Measurements from ENCODE around the gene PPP1CA.

The PPP1CA gene

GRCh38 chr11:67397986-67398660 is 3.5 kb downstream of the PPP1CA start:
- H3K9me3 ChIP-seq (ENCODE audit: control insufficient read depth, low read length) = no peaks in the 10 kb centered on the region
- no peak overlapping the region for H3K27ac ChIP-seq (ENCODE audit: low read depth, low read length, severe bottlenecking)
- peaks cover 16% of the 10 kb centered on the region for H3K4me1 ChIP-seq (ENCODE audit: control insufficient read depth, insufficient read depth, low read length, poor library complexity, severe bottlenecking)
- no peak overlapping the region for H3K4me3 ChIP-seq (ENCODE audit: extremely low read depth, insufficient read depth, low read length, poor library complexity, severe bottlenecking)
- peaks cover 54% of the 10 kb centered on the region for H3K36me3 ChIP-seq (ENCODE audit: control insufficient read depth, insufficient read depth, low read length)
- WGBS, 2 experiments (ENCODE audit: insufficient coverage in 2 of 2) = 94 to 97% methylated on average over 21 of the region's 24 CpGs

GRCh38 chr11:67397536-67397935 is 4.1 kb downstream of the PPP1CA start:
- Histone ChIP-seq H3K27ac (ENCODE audit: low read depth, low read length, severe bottlenecking) (no peak overlapping the region), H3K9me3 (ENCODE audit: control insufficient read depth, low read length) (no peaks in the 10 kb centered on the region), H3K36me3 (ENCODE audit: control insufficient read depth, insufficient read depth, low read length) (peaks cover 54% of the 10 kb centered on the region), H3K4me3 (ENCODE audit: extremely low read depth, insufficient read depth, low read length, poor library complexity, severe bottlenecking) (no peak overlapping the region), H3K4me1 (ENCODE audit: control insufficient read depth, insufficient read depth, low read length, poor library complexity, severe bottlenecking) (peaks cover 19% of the 10 kb centered on the region)
- WGBS, 2 experiments (ENCODE audit: insufficient coverage in 2 of 2) = 85 to 96% methylated on average over 6 of the region's 6 CpGs

GRCh38 chr11:67396587-67397389 is 4.9 kb downstream of the PPP1CA start:
- 62 to 83% methylated on average over 2 to 9 of the region's 13 CpGs for WGBS, 2 experiments (ENCODE audit: insufficient coverage in 2 of 2)

GRCh38 chr11:67396259-67396581 is 5.4 kb downstream of the PPP1CA start:
- Histone ChIP-seq H3K4me1 (ENCODE audit: control insufficient read depth, insufficient read depth, low read length, poor library complexity, severe bottlenecking) (peaks cover 15% of the 10 kb centered on the region), H3K9me3 (ENCODE audit: control insufficient read depth, low read length) (no peaks in the 10 kb centered on the region), H3K4me3 (ENCODE audit: extremely low read depth, insufficient read depth, low read length, poor library complexity, severe bottlenecking) (no peak overlapping the region), H3K27ac (ENCODE audit: low read depth, low read length, severe bottlenecking) (no peak overlapping the region), H3K36me3 (ENCODE audit: control insufficient read depth, insufficient read depth, low read length) (peaks cover 54% of the 10 kb centered on the region)
- 87 to 99% methylated on average over 6 to 7 of the region's 7 CpGs for WGBS, 2 experiments (ENCODE audit: insufficient coverage in 2 of 2)

More at GRCh38 chr11:67396587-67397389, 4.9 kb downstream of the PPP1CA start:
- Histone ChIP-seq H3K36me3 (ENCODE audit: control insufficient read depth, insufficient read depth, low read length) (peaks cover 54% of the 10 kb centered on the region), H3K4me1 (ENCODE audit: control insufficient read depth, insufficient read depth, low read length, poor library complexity, severe bottlenecking) (peaks cover 15% of the 10 kb centered on the region), H3K27ac (ENCODE audit: low read depth, low read length, severe bottlenecking) (no peak overlapping the region), H3K9me3 (ENCODE audit: control insufficient read depth, low read length) (no peaks in the 10 kb centered on the region), H3K4me3 (ENCODE audit: extremely low read depth, insufficient read depth, low read length, poor library complexity, severe bottlenecking) (no peak overlapping the region)

- WGBS, 2 experiments (ENCODE audit: insufficient coverage in 2 of 2) = 93 to 98% methylated on average over 17 to 19 of the region's 19 CpGs
- Histone ChIP-seq H3K27ac (ENCODE audit: low read depth, low read length, severe bottlenecking) (no peak overlapping the region), H3K4me3 (ENCODE audit: extremely low read depth, insufficient read depth, low read length, poor library complexity, severe bottlenecking) (no peak overlapping the region), H3K36me3 (ENCODE audit: control insufficient read depth, insufficient read depth, low read length) (peaks cover 54% of the 10 kb centered on the region), H3K9me3 (ENCODE audit: control insufficient read depth, low read length) (no peaks in the 10 kb centered on the region), H3K4me1 (ENCODE audit: control insufficient read depth, insufficient read depth, low read length, poor library complexity, severe bottlenecking) (peaks cover 19% of the 10 kb centered on the region)
Observed at GRCh38 chr11:67395555-67396258, 6.0 kb downstream of the PPP1CA start.

- Histone ChIP-seq H3K27ac (ENCODE audit: low read depth, low read length, severe bottlenecking) (no peak overlapping the region), H3K4me1 (ENCODE audit: control insufficient read depth, insufficient read depth, low read length, poor library complexity, severe bottlenecking) (peaks cover 18% of the 10 kb centered on the region), H3K9me3 (ENCODE audit: control insufficient read depth, low read length) (no peaks in the 10 kb centered on the region), H3K36me3 (ENCODE audit: control insufficient read depth, insufficient read depth, low read length) (peaks cover 39% of the 10 kb centered on the region), H3K4me3 (ENCODE audit: extremely low read depth, insufficient read depth, low read length, poor library complexity, severe bottlenecking) (no peak overlapping the region)
- WGBS, 2 experiments (ENCODE audit: insufficient coverage in 2 of 2) = 81 to 95% methylated on average over 4 to 5 of the region's 5 CpGs
Observed at GRCh38 chr11:67393990-67394389, 7.7 kb downstream of the PPP1CA start.

GRCh38 chr11:67393437-67393836 is 8.2 kb downstream of the PPP1CA start:
- peaks cover 18% of the 10 kb centered on the region for H3K4me1 ChIP-seq (ENCODE audit: control insufficient read depth, insufficient read depth, low read length, poor library complexity, severe bottlenecking)
- no peak overlapping the region for H3K27ac ChIP-seq (ENCODE audit: low read depth, low read length, severe bottlenecking)
- H3K4me3 ChIP-seq (ENCODE audit: extremely low read depth, insufficient read depth, low read length, poor library complexity, severe bottlenecking) = no peak overlapping the region
- 95 to 97% methylated on average over 14 to 18 of the region's 18 CpGs for WGBS, 2 experiments (ENCODE audit: insufficient coverage in 2 of 2)
- peaks cover 33% of the 10 kb centered on the region for H3K36me3 ChIP-seq (ENCODE audit: control insufficient read depth, insufficient read depth, low read length)
- no peaks in the 10 kb centered on the region for H3K9me3 ChIP-seq (ENCODE audit: control insufficient read depth, low read length)

- no peaks in the 10 kb centered on the region for H3K9me3 ChIP-seq (ENCODE audit: control insufficient read depth, low read length)
- 10 to 17% methylated on average over 22 to 23 of the region's 31 CpGs for WGBS, 2 experiments (ENCODE audit: insufficient coverage in 2 of 2)
- peaks cover 14% of the 10 kb centered on the region for H3K4me1 ChIP-seq (ENCODE audit: control insufficient read depth, insufficient read depth, low read length, poor library complexity, severe bottlenecking)
- H3K27ac ChIP-seq (ENCODE audit: low read depth, low read length, severe bottlenecking) = no peak overlapping the region
- peaks cover 21% of the 10 kb centered on the region for H3K36me3 ChIP-seq (ENCODE audit: control insufficient read depth, insufficient read depth, low read length)
- peak overlapping the region; percentile 82 for H3K4me3 ChIP-seq (ENCODE audit: extremely low read depth, insufficient read depth, low read length, poor library complexity, severe bottlenecking)
Observed at GRCh38 chr11:67392183-67392715, 9.4 kb downstream of the PPP1CA start.

- H3K36me3 ChIP-seq (ENCODE audit: control insufficient read depth, insufficient read depth, low read length) = peaks cover 15% of the 10 kb centered on the region
- peak within 1 kb of the TSS; percentile 82 for H3K4me3 ChIP-seq (ENCODE audit: extremely low read depth, insufficient read depth, low read length, poor library complexity, severe bottlenecking)
- H3K4me1 ChIP-seq (ENCODE audit: control insufficient read depth, insufficient read depth, low read length, poor library complexity, severe bottlenecking) = peaks cover 9% of the 10 kb centered on the region
- no peaks in the 10 kb centered on the region for H3K9me3 ChIP-seq (ENCODE audit: control insufficient read depth, low read length)
- WGBS, 2 experiments (ENCODE audit: insufficient coverage in 2 of 2) = 1% methylated on average over 70 to 71 of the region's 75 CpGs
- peak within 1 kb of the TSS; percentile 89 for H3K27ac ChIP-seq (ENCODE audit: low read depth, low read length, severe bottlenecking)
Observed at GRCh38 chr11:67391304-67392182, 10.1 kb downstream of the PPP1CA start, which contains the start of gene RAD9A. RAD9A (plus strand) TSS chr11:67391986; CDS start chr11:67392045, 59 bp downstream.

- 9 to 11% methylated on average over 10 of the region's 15 CpGs for WGBS, 2 experiments (ENCODE audit: insufficient coverage in 2 of 2)
- Histone ChIP-seq H3K4me3 (ENCODE audit: extremely low read depth, insufficient read depth, low read length, poor library complexity, severe bottlenecking) (peak overlapping the region; percentile 82), H3K9me3 (ENCODE audit: control insufficient read depth, low read length) (no peaks in the 10 kb centered on the region), H3K4me1 (ENCODE audit: control insufficient read depth, insufficient read depth, low read length, poor library complexity, severe bottlenecking) (peaks cover 9% of the 10 kb centered on the region), H3K27ac (ENCODE audit: low read depth, low read length, severe bottlenecking) (peak overlapping the region; percentile 89), H3K36me3 (ENCODE audit: control insufficient read depth, insufficient read depth, low read length) (peaks cover 15% of the 10 kb centered on the region)
Observed at GRCh38 chr11:67390947-67391303, 10.7 kb downstream of the PPP1CA start.
